ENCODE measurements around the gene KRR1.

DNA sequence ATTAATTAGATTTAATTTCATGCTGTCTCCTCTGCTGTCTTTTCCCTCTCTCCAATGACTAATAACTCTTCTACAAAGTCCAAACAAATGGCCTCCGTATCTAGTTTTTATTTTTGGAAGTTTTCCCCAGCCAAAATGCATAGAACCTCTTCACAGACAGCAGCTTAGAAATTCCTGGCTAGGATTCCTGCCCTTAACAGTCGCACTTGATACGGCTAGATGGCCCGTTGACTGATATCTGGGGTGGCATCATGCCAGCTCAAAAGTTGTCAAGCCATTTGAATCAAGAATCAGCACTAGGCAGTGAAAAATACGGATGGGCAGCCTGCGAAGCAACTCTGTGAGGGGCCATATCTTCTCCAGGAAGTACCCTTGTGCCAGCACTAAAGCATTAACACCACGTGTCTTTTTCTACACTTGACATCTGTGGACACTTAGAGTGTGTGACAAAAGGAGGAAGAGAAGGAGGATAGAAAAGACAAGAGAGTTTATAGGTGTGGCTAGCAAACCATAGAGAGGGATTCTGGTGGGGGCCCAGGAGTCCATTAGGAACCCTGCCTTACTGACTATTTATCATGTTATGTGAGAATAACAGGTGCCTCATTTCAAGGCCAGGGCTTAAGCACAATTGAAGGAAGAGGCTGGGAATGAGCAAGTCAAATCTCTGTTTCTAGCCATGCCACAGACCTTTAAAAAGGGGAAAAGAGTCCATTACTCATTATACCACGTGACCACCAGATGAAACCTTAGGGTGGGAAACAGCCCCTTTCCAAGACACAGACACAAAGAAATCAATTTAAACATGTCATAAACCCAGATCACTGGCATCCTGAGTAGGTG lies 39.2 kb upstream of the KRR1 start:
- TF ChIP-seq POLR2AphosphoS5 (IDR thresholded peaks at IDR 0.05; ENCODE audit: low read depth): no peak
- TF ChIP-seq, protein P1, sequence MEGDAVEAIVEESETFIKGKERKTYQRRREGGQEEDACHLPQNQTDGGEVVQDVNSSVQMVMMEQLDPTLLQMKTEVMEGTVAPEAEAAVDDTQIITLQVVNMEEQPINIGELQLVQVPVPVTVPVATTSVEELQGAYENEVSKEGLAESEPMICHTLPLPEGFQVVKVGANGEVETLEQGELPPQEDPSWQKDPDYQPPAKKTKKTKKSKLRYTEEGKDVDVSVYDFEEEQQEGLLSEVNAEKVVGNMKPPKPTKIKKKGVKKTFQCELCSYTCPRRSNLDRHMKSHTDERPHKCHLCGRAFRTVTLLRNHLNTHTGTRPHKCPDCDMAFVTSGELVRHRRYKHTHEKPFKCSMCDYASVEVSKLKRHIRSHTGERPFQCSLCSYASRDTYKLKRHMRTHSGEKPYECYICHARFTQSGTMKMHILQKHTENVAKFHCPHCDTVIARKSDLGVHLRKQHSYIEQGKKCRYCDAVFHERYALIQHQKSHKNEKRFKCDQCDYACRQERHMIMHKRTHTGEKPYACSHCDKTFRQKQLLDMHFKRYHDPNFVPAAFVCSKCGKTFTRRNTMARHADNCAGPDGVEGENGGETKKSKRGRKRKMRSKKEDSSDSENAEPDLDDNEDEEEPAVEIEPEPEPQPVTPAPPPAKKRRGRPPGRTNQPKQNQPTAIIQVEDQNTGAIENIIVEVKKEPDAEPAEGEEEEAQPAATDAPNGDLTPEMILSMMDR (conservative IDR thresholded peaks at IDR 0.05; ENCODE audit: low read depth in 2 of 2): no peak
